K562 (cell line): Measurements from ENCODE around the gene CERS6. TPM values are rescaled to one million over a fixed set of nuclear protein-coding genes. Genes with fewer than 3 reads are reported as not detected.
A peak's percentile ranks its signal among the peaks of the same experiment; 100 is the strongest.

ENCODE experiments used
- ATAC-seq: fragments of 200-7000 bp; cut with Tn5 transposase; 3 replicates; pipeline ENCODE4 v1.9.1; 2020; ENCODE audit warnings: moderate library complexity
- BruUV-seq: library from RNA; stranded (reverse); fragments of 400-500 nt; replicated peaks from 2 replicates; lab custom pipeline; 2021; lab: Mats Ljungman, UMichigan
- CTCF ChIA-PET: fragments of 300-600 bp; formaldehyde crosslinking; extraction: SDS; loops from one replicate; lab custom pipeline; 2021; ENCODE audit warnings: low intra/inter-chr PET ratio; lab: Yijun Ruan, JAX
- POLR2A ChIA-PET: fragments of 300-600, 350-650 bp; sonication (Branson Sonifier 250); formaldehyde crosslinking; extraction: SDS; loops from one replicate; lab custom pipeline; 2021; ENCODE audit warnings: antibody characterized with exemption, inconsistent platforms; lab: Yijun Ruan, JAX
- DNase-seq, 4 experiments: peaks; one replicate each; pipeline versions ENCODE4 v3.0.0 to v3.0.0-alpha.2; 2011 to 2018; ENCODE audit warnings: low spot score in 3 of 4, mixed read lengths in 3 of 4; ENCODE audit errors: extremely low read depth in 1 of 4
- FAIRE-seq: peaks from 2 replicates; lab custom pipeline; 2011; peaks lifted over from hg19 to GRCh38; lab: Jason Lieb, UNC
- H2AFZ ChIP-seq: 2 replicates; pipeline ENCODE4 v1.6.0; 2011; ENCODE audit warnings: low read depth, low read length, control low read depth, inconsistent platforms
- H3K27ac ChIP-seq: fragments of 200-600 bp; 3 replicates; pipeline ENCODE4 v1.8.0; 2011; ENCODE audit warnings: low read depth, mild to moderate bottlenecking, control low read depth, inconsistent platforms, low read length, moderate library complexity, mixed read lengths; ENCODE audit errors: extremely low read depth
- H3K27me3 ChIP-seq, 2 experiments: fragments of 300-600 bp in 1 of 2; 2 replicates in 1 of 2; 3 replicates in 1 of 2; pipeline versions ENCODE4 v1.6.0 to v1.8.0; 2011; ENCODE audit warnings: inconsistent platforms in 2 of 2, low read length in 2 of 2, mild to moderate bottlenecking in 1 of 2, mixed read lengths in 1 of 2, moderate library complexity in 1 of 2; ENCODE audit not compliant: control insufficient read depth in 2 of 2, insufficient read depth in 2 of 2
- H3K36me3 ChIP-seq: fragments of 300-600 bp; 3 replicates; pipeline ENCODE4 v1.8.0; 2011; ENCODE audit warnings: mild to moderate bottlenecking, low read length, inconsistent platforms; ENCODE audit not compliant: control insufficient read depth, insufficient read depth
- H3K4me1 ChIP-seq, 2 experiments: fragments of 200-600 bp in 1 of 2; replicated peaks in 1 of 2; 2 replicates in 1 of 2; 3 replicates in 1 of 2; pipeline versions ENCODE4 v1.5.1 to v1.8.0; 2011; ENCODE audit warnings: inconsistent platforms in 2 of 2, low read length in 2 of 2, mild to moderate bottlenecking in 1 of 2, mixed read lengths in 1 of 2, moderate library complexity in 1 of 2; ENCODE audit not compliant: control insufficient read depth in 2 of 2, insufficient read depth in 2 of 2
- H3K4me2 ChIP-seq: 2 replicates; pipeline ENCODE4 v1.6.1; 2011; ENCODE audit warnings: low read length, control low read depth, inconsistent platforms, mixed read lengths; ENCODE audit not compliant: insufficient read depth
- H3K4me3 ChIP-seq: fragments of 200-600 bp; sonication (generic), shearing (Covaris generic); 2 replicates; pipeline ENCODE4 v1.5.1; 2016; ENCODE audit warnings: control low read depth, inconsistent platforms
- H3K79me2 ChIP-seq: fragments of 200-600 bp; 3 replicates; pipeline ENCODE4 v1.8.0; 2011; ENCODE audit warnings: low read length, inconsistent platforms; ENCODE audit not compliant: control insufficient read depth, insufficient read depth
- H3K9ac ChIP-seq, 2 experiments: 2 replicates each; pipeline versions ENCODE4 v1.6.0 to v1.6.1; 2011; ENCODE audit warnings: low read depth in 2 of 2, low read length in 2 of 2, control low read depth in 1 of 2, inconsistent platforms in 1 of 2, mild to moderate bottlenecking in 1 of 2, mixed read lengths in 1 of 2; ENCODE audit not compliant: insufficient read depth in 1 of 2
- H3K9me1 ChIP-seq: one replicate; pipeline ENCODE4 v1.6.0; 2011; ENCODE audit warnings: inconsistent platforms, mild to moderate bottlenecking, low read length, moderate library complexity; ENCODE audit not compliant: control insufficient read depth, insufficient read depth
- H3K9me3 ChIP-seq: replicated peaks from 2 replicates; pipeline ENCODE4 v1.5.1; 2011; ENCODE audit warnings: low read depth, low read length, inconsistent platforms; ENCODE audit not compliant: control insufficient read depth, insufficient read depth
- H4K20me1 ChIP-seq: replicated peaks from 2 replicates; pipeline ENCODE4 v1.6.1; 2011; ENCODE audit warnings: low read length, inconsistent platforms, mixed read lengths; ENCODE audit not compliant: control insufficient read depth, insufficient read depth
- CHD2 ChIP-seq: IDR thresholded peaks from 2 replicates; pipeline ENCODE4 v1.6.1; 2011; ENCODE audit warnings: low read depth, low read length
- NCOA6 ChIP-seq: fragments of 450-650 bp; IDR thresholded peaks from 2 replicates; pipeline ENCODE4 v1.6.1; 2017; ENCODE audit warnings: mild to moderate bottlenecking
- PML ChIP-seq: IDR thresholded peaks from 2 replicates; pipeline ENCODE4 v1.6.1; 2012; ENCODE audit warnings: low read length, inconsistent platforms
- RAD51 ChIP-seq: fragments of 450-650 bp; IDR thresholded peaks from 2 replicates; pipeline ENCODE4 v1.7.1; 2016; ENCODE audit warnings: low read depth, mild to moderate bottlenecking, borderline replicate concordance
- SIN3B ChIP-seq: fragments of 450-650 bp; IDR thresholded peaks from 2 replicates; pipeline ENCODE4 v1.6.1; 2017; ENCODE audit warnings: low read depth, mild to moderate bottlenecking, moderate library complexity
- TAF15 ChIP-seq: fragments of 200-400 bp; formaldehyde crosslinking; IDR thresholded peaks from 2 replicates; pipeline ENCODE4 v1.6.1; 2017; ENCODE audit warnings: mild to moderate bottlenecking, low read depth, low read length, moderate library complexity
- TFAM ChIP-seq: fragments of 250-450 bp; sonication (Bioruptor Pico); conservative IDR thresholded peaks from 2 replicates; pipeline ENCODE4 v1.5.0; 2021; ENCODE audit warnings: mild to moderate bottlenecking, moderate library complexity
- ZKSCAN3 ChIP-seq: fragments of 250-450 bp; sonication (Bioruptor Pico); IDR thresholded peaks from 2 replicates; pipeline ENCODE4 v1.4.0; 2020
- ZNF12 ChIP-seq: sonication (generic); formaldehyde crosslinking; IDR thresholded peaks from 2 replicates; pipeline ENCODE4 v1.4.0; 2020; ENCODE audit warnings: mild to moderate bottlenecking, missing genetic modification reagents
- WGBS: fragments of 100-300 bp; shearing (Covaris generic); methylation state at CpG from one replicate; pipeline ENCODE4 v1.1.6; 2016; ENCODE audit warnings: low coverage, mixed read lengths; ENCODE audit not compliant: insufficient coverage; ENCODE audit errors: missing lambda C conversion rate; 5-methylcytosine and 5-hydroxymethylcytosine counted together
- in situ Hi-C: fragments of 300-500 bp; cut with MboI; formaldehyde crosslinking; loops from 4 replicates; pipeline ENCODE4 v1.15.0; 2018; ENCODE audit warnings: inconsistent platforms, mixed read lengths
- intact Hi-C: fragments of 100-400 bp; cut with micrococcal nuclease; formaldehyde crosslinking; loops from 2 replicates; pipeline ENCODE4 v1.14.2; 2022
- polyA plus RNA-seq, 8 experiments: library from polyadenylated mRNA; depleted of rRNA in 4 of 8; stranded (reverse) in 5 of 8; unstranded in 3 of 8; fragments of >200 nt; fragmentation: Nextera tagmentation in 2 of 8; fragmentation: Illumina TruSeq in 1 of 8; extraction: Ambion mirVana in 2 of 8; extraction: Trizol in 1 of 8; gene quantifications; 2 replicates each; pipeline versions ENCODE4 v1.2.1 to v1.2.3, GENCODE V29; 2011 to 2014; ENCODE audit warnings: inconsistent platforms in 1 of 8, missing spikeins in 1 of 8
- total RNA-seq, 7 experiments: library from RNA; depleted of rRNA in 6 of 7; stranded (reverse); fragments of >200 nt in 6 of 7; fragmentation: Illumina TruSeq in 2 of 7; extraction: Trizol in 2 of 7; gene quantifications; 2 replicates each; pipeline versions ENCODE4 v1.2.1 to v1.2.3, GENCODE V29; 2011 to 2021; ENCODE audit warnings: low replicate concordance in 1 of 7
- TF ChIP-seq, protein P1 (sequence below): fragments of 200-400 bp; formaldehyde crosslinking; IDR thresholded peaks from 2 replicates; pipeline ENCODE4 v1.6.1; 2017; ENCODE audit warnings: mild to moderate bottlenecking, low read depth, low read length, moderate library complexity
- TF ChIP-seq, protein P2 (sequence below): IDR thresholded peaks from 3 replicates; pipeline ENCODE4 v1.6.1; 2011; ENCODE audit warnings: borderline replicate concordance, mild to moderate bottlenecking, moderate library complexity; ENCODE audit not compliant: insufficient read length; ENCODE audit errors: extremely low read depth

CERS6 gene
- total and polyA plus RNA-seq, 9 of the 15 experiments (the other 6 are each of a cell fraction or from before 2014, with no cell fraction given): 1.6 to 13.6 (median 11.4) TPM

DNA sequence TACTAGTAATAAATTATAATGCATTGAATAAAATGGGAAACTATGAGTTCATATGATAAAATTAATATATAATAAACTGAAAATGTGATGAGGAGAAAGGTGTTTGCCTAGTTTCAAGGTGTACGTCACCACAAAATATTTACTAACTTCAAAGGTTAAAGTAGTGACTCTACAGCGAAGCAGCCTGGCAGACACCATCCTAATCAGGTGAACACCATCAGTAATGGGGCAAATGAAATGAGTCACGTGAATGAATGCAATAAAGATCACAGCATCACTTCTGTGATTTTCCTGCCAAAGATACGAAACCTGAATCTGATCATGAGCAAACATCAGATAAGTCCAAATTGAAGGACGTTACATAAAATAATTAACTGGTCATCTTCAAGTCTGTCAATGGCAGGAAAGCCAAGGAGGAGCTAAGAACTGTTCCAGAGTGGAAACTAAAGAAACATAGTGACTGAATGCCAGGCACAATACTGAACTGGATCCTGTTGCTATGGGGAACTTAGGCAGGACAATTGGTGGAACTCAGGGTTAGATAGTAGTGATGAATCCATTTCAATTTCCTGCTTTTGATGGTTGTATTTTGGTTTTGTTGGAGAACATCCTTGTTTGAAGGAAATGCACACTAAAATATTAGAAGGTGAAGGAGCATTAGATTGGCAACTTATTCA, 334.3 kb downstream of the CERS6 start:
- Histone ChIP-seq H3K27me3 (no peaks in the 10 kb centered on the region), H3K4me3 (no peak overlapping the region), H3K9me3 (no peaks in the 10 kb centered on the region), H3K79me2 (no peaks in the 10 kb centered on the region), H4K20me1 (no peaks in the 10 kb centered on the region), H3K27ac (no peak overlapping the region), H3K9me1 (no peaks in the 10 kb centered on the region), H3K4me2 (no peak overlapping the region), H3K4me1 (no peaks in the 10 kb centered on the region), H3K36me3 (no peaks in the 10 kb centered on the region), H3K9ac (no peak overlapping the region), H2AFZ (peak overlapping the region; percentile 22; the same call in 1 of the 2 replicates)
- no TSS peak for BruUV-seq
- FAIRE-seq (no peak), DNase-seq (no peak), ATAC-seq (no peak)
- CTCF ChIA-PET: no interaction called here
- 65% methylated on average over 5 of the region's 5 CpGs for WGBS
- intact Hi-C loops: no loop called here
- in situ Hi-C loops: no loop called here
- POLR2A ChIA-PET: interaction anchor here (0.8 to 1.4 kb wide), 3 partner anchors 8 to 15 kb away, joined by 3 to 6 read pairs (median 4); no protein-coding TSS in a partner anchor
- TF ChIP-seq SIN3B: no peak
- no peak for TF ChIP-seq RAD51
- TF ChIP-seq, protein P1, sequence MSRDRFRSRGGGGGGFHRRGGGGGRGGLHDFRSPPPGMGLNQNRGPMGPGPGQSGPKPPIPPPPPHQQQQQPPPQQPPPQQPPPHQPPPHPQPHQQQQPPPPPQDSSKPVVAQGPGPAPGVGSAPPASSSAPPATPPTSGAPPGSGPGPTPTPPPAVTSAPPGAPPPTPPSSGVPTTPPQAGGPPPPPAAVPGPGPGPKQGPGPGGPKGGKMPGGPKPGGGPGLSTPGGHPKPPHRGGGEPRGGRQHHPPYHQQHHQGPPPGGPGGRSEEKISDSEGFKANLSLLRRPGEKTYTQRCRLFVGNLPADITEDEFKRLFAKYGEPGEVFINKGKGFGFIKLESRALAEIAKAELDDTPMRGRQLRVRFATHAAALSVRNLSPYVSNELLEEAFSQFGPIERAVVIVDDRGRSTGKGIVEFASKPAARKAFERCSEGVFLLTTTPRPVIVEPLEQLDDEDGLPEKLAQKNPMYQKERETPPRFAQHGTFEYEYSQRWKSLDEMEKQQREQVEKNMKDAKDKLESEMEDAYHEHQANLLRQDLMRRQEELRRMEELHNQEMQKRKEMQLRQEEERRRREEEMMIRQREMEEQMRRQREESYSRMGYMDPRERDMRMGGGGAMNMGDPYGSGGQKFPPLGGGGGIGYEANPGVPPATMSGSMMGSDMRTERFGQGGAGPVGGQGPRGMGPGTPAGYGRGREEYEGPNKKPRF: no peak
- no peak for TF ChIP-seq CHD2
- no peak for TF ChIP-seq ZKSCAN3 (CRISPR knock-in tag)
- TF ChIP-seq ZNF12 (CRISPR knock-in tag): no peak
- TF ChIP-seq TFAM (CRISPR knock-in tag): no peak
- TF ChIP-seq, protein P2, sequence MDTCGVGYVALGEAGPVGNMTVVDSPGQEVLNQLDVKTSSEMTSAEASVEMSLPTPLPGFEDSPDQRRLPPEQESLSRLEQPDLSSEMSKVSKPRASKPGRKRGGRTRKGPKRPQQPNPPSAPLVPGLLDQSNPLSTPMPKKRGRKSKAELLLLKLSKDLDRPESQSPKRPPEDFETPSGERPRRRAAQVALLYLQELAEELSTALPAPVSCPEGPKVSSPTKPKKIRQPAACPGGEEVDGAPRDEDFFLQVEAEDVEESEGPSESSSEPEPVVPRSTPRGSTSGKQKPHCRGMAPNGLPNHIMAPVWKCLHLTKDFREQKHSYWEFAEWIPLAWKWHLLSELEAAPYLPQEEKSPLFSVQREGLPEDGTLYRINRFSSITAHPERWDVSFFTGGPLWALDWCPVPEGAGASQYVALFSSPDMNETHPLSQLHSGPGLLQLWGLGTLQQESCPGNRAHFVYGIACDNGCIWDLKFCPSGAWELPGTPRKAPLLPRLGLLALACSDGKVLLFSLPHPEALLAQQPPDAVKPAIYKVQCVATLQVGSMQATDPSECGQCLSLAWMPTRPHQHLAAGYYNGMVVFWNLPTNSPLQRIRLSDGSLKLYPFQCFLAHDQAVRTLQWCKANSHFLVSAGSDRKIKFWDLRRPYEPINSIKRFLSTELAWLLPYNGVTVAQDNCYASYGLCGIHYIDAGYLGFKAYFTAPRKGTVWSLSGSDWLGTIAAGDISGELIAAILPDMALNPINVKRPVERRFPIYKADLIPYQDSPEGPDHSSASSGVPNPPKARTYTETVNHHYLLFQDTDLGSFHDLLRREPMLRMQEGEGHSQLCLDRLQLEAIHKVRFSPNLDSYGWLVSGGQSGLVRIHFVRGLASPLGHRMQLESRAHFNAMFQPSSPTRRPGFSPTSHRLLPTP: no peak
- no peak for TF ChIP-seq NCOA6
- no peak for TF ChIP-seq TAF15
- TF ChIP-seq PML: no peak
